Cardiac ventricle fibroblast (primary cell): ENCODE data around the gene TMPRSS11F. TPM values are rescaled to one million over a fixed set of nuclear protein-coding genes. Genes with fewer than 3 reads are reported as not detected.

ENCODE experiments used
- total RNA-seq: library from RNA; depleted of rRNA; stranded (reverse); fragments of >200 nt; gene quantifications from 2 replicates; pipeline ENCODE4 v1.2.3, GENCODE V29; 2015

The TMPRSS11F gene
- total RNA-seq, result not detected in 2 replicates

GRCh38 chr4:68129793-68130192, at the start of gene TMPRSS11F:
TMPRSS11F (minus strand) TSS chr4:68129869; CDS start chr4:68129820, 49 bp downstream.

Other genes with a start within 250 kb of the TMPRSS11F start
- not detected in 2 replicates for gene TMPRSS11D, start 245.9 kb downstream of the TMPRSS11F start, total RNA-seq
- not detected in 2 replicates for gene TMPRSS11A, start 166.4 kb downstream of the TMPRSS11F start, total RNA-seq
- not detected in 2 replicates for gene TMPRSS11B, start 115.8 kb upstream of the TMPRSS11F start, total RNA-seq
- gene YTHDC1, start 220.2 kb upstream of the TMPRSS11F start, total RNA-seq, result 22.7 and 31.3 TPM in 2 replicates